Activated naive CD8-positive, alpha-beta T cell treated with anti-CD3 and anti-CD28 coated beads for 36 hours (primary cell): ENCODE measurements around the gene SHLD2. TPM values are rescaled to one million over a fixed set of nuclear protein-coding genes. Genes with fewer than 3 reads are reported as not detected.
"Not testable (repeated sequence)": the region's sequence is repeated elsewhere in the genome, so short reads cannot be mapped to it uniquely, and the experiment has no call there.

Source experiments
- DNase-seq: peaks from one replicate; pipeline ENCODE4 v3.0.0; 2021
- H3K27ac Mint-ChIP-seq: one replicate; pipeline ENCODE4 v1.8.0; 2022; ENCODE audit warnings: mild to moderate bottlenecking, moderate library complexity, mixed read lengths
- H3K27me3 Mint-ChIP-seq: one replicate; pipeline ENCODE4 v1.8.0; 2022; ENCODE audit warnings: mild to moderate bottlenecking, mixed read lengths
- H3K36me3 Mint-ChIP-seq: one replicate; pipeline ENCODE4 v1.8.0; 2021; ENCODE audit warnings: mild to moderate bottlenecking, mixed read lengths
- H3K4me1 Mint-ChIP-seq: one replicate; pipeline ENCODE4 v1.8.0; 2021; ENCODE audit warnings: mixed read lengths
- H3K4me3 Mint-ChIP-seq: one replicate; pipeline ENCODE4 v1.8.0; 2022; ENCODE audit warnings: mild to moderate bottlenecking, moderate library complexity, mixed read lengths
- H3K9me3 Mint-ChIP-seq: one replicate; pipeline ENCODE4 v1.8.0; 2022; ENCODE audit warnings: mixed read lengths
- total RNA-seq, 2 experiments: library from RNA; stranded (reverse); gene quantifications; one replicate each; pipeline ENCODE4 v1.2.3, GENCODE V29; 2021

Gene SHLD2
- total RNA-seq, 2 experiments from 2014 or later: 41.4 to 42.3 TPM

GRCh38 chr10:87079106-87079836 lies 15.7 kb upstream of the SHLD2 start:
- Mint-ChIP-seq H3K4me1 (peaks cover 37% of the 10 kb centered on the region), H3K27ac (no peak overlapping the region), H3K27me3 (no peaks in the 10 kb centered on the region), H3K9me3 (no peaks in the 10 kb centered on the region), H3K36me3 (peaks cover 32% of the 10 kb centered on the region), H3K4me3 (no peak overlapping the region)
- no peak for DNase-seq

- Mint-ChIP-seq H3K4me1 (peaks cover 46% of the 10 kb centered on the region), H3K36me3 (peaks cover 36% of the 10 kb centered on the region)
- not testable (repeated sequence) for DNase-seq, H3K4me3 Mint-ChIP-seq, H3K27me3 Mint-ChIP-seq, H3K27ac Mint-ChIP-seq, H3K9me3 Mint-ChIP-seq
Measured at GRCh38 chr10:87080621-87081020, 14.4 kb upstream of the SHLD2 start.

- H3K36me3 Mint-ChIP-seq: peaks cover 44% of the 10 kb centered on the region
- H3K27me3 Mint-ChIP-seq, H3K9me3 Mint-ChIP-seq, DNase-seq, H3K4me3 Mint-ChIP-seq, H3K27ac Mint-ChIP-seq: not testable (repeated sequence)
- peaks cover 51% of the 10 kb centered on the region for H3K4me1 Mint-ChIP-seq
Measured at GRCh38 chr10:87081574-87081973, 13.4 kb upstream of the SHLD2 start.

GRCh38 chr10:87082219-87082618 lies 12.8 kb upstream of the SHLD2 start:
- Mint-ChIP-seq H3K4me1 (peaks cover 56% of the 10 kb centered on the region), H3K4me3 (peak overlapping the region; percentile 33), H3K36me3 (peaks cover 49% of the 10 kb centered on the region), H3K27ac (peak overlapping the region; percentile 76)
- not testable (repeated sequence) for H3K27me3 Mint-ChIP-seq, DNase-seq, H3K9me3 Mint-ChIP-seq

DNA sequence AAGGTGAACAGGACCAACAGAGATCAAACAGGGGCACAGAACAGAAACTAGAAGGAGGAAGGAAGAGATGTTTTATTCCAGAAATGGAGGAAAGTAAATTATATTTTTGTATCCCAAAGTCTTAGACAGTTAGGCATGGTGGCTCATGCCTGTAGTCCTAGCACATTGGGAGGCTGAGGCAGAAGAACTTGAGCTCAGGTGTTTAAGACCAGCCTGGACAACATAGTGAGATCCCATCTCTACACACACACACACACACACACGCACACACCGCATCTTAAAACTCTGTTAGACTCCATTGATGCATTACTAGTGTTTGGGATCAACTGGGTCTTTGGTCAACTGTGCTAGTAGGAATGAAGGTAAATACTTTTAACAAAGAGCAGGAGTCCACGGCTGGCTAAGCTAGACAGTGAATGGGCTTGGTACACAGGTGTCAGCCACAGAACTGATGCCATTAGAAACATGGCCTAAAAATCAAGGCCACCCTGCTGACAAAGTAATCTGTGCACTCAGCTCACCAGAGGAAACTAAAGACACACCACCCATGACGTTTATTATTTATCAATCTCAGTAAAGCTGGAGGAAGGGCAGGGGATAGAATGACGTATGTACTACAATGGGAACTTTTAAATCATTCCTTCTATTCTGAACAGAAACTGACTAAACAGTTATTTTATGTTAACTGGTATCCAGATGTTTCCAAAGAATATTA lies 11.3 kb upstream of the SHLD2 start:
- Mint-ChIP-seq H3K36me3 (peaks cover 54% of the 10 kb centered on the region), H3K4me3 (peak overlapping the region; percentile 14), H3K4me1 (peaks cover 60% of the 10 kb centered on the region), H3K27ac (peak overlapping the region; percentile 80)
- not testable (repeated sequence) for H3K27me3 Mint-ChIP-seq, H3K9me3 Mint-ChIP-seq, DNase-seq

DNA sequence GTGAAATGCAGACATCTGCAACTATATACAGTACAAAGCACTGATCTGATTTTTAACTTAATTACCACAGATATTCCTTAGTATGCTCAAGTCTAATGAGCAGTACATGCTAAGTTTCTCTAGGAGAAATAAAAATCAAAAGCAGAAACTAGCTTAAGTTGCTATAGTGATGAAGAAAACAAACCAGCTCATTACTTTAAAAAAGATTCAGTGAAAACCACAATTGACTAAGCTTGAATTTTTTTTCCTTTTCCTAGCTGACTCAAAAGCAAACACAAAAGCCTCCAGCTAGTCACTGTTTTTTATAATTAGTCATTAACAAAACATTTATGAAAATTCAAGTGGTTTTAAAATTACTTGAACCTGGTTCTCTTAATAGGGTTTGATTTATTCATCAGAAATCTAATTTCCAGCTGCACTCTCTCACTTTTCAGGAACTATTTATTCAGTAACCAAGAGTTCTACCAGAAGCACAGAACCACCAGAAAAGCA lies 10.7 kb upstream of the SHLD2 start:
- H3K27me3 Mint-ChIP-seq, DNase-seq, H3K9me3 Mint-ChIP-seq: not testable (repeated sequence)
- Mint-ChIP-seq H3K4me1 (peaks cover 66% of the 10 kb centered on the region), H3K36me3 (peaks cover 55% of the 10 kb centered on the region), H3K27ac (peak overlapping the region; percentile 80), H3K4me3 (peak overlapping the region; percentile 19)

DNA sequence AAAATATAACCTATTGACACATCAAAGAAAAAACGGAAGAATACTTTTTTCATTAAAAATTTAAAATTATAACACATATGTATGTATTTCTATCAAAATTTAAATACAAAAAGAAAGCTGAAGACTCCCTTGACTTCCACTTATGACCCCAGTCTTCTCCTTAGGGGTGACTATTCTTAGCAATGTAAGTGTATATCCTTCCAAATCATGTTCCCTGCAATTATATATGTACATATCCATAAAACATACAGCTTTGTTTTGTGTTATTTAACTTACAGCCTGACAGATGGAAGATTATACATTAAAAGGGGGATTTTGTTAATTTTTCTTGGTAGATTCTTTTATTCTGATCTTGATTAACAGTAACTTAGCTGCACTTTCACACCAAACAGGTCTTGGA lies 9.5 kb upstream of the SHLD2 start:
- Mint-ChIP-seq H3K27ac (no peak overlapping the region), H3K27me3 (no peaks in the 10 kb centered on the region), H3K4me1 (peaks cover 73% of the 10 kb centered on the region), H3K36me3 (peaks cover 56% of the 10 kb centered on the region), H3K9me3 (no peaks in the 10 kb centered on the region), H3K4me3 (no peak overlapping the region)
- no peak for DNase-seq

DNA sequence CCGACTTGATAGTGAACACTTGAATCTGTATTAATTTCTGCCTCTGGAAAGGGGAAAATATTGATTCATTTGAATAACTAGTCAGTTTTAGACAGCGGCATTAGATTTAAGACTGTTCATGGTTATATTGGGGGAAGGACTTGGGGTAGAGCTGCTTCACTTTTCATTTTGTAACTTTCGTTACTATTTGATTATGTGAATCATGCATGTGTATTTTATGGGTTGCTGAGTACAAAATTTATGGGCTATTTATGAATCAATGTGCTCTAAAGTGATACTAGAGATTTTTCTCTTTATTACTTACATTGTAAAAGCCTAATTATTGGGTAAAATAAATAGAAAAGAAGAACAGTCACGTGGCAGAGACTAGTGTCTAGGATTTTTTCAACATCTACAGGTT lies 5.3 kb upstream of the SHLD2 start:
- Mint-ChIP-seq H3K27ac (no peak overlapping the region), H3K4me3 (no peak overlapping the region)

DNA sequence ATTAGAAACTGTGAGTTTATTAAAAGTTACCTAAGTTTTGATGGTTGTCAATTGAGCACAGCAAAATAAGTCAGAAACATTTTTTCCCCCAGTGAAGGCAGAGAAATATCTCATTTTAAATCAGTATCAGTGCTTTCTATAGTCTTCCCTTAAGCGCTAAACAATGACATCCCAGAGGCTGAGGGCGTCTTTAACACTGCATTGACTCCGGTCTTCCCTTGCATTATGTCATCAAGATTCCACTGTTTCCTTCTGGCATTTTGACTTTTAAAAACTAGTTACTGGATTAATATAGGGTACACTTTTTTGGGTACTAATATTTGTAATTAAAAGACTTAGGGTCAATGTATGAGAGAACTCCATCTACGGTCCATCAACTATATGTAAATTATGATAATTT lies 4.2 kb upstream of the SHLD2 start:
- H3K27me3 Mint-ChIP-seq: no peaks in the 10 kb centered on the region
- peaks cover 53% of the 10 kb centered on the region for H3K36me3 Mint-ChIP-seq
- H3K27ac Mint-ChIP-seq: no peak overlapping the region
- DNase-seq: no peak
- H3K4me1 Mint-ChIP-seq: peaks cover 72% of the 10 kb centered on the region
- H3K9me3 Mint-ChIP-seq: no peaks in the 10 kb centered on the region
- H3K4me3 Mint-ChIP-seq: no peak overlapping the region

More for the DNA sequence above, 5.3 kb upstream of the SHLD2 start:
- H3K9me3 Mint-ChIP-seq: no peaks in the 10 kb centered on the region
- DNase-seq: no peak
- H3K36me3 Mint-ChIP-seq: peaks cover 59% of the 10 kb centered on the region
- no peaks in the 10 kb centered on the region for H3K27me3 Mint-ChIP-seq
- H3K4me1 Mint-ChIP-seq: peaks cover 79% of the 10 kb centered on the region

GRCh38 chr10:87092376-87092860 lies 2.6 kb upstream of the SHLD2 start:
- H3K9me3 Mint-ChIP-seq: no peaks in the 10 kb centered on the region
- no peaks in the 10 kb centered on the region for H3K27me3 Mint-ChIP-seq
- no peak for DNase-seq
- H3K27ac Mint-ChIP-seq: peak overlapping the region; percentile 88
- peak overlapping the region; percentile 90 for H3K4me3 Mint-ChIP-seq
- peaks cover 44% of the 10 kb centered on the region for H3K36me3 Mint-ChIP-seq
- H3K4me1 Mint-ChIP-seq: peaks cover 64% of the 10 kb centered on the region

- Mint-ChIP-seq H3K4me3 (peak overlapping the region; percentile 90), H3K27ac (peak overlapping the region; percentile 88), H3K36me3 (peaks cover 42% of the 10 kb centered on the region), H3K4me1 (peaks cover 61% of the 10 kb centered on the region), H3K9me3 (no peaks in the 10 kb centered on the region), H3K27me3 (no peaks in the 10 kb centered on the region)
- peak; percentile 9 for DNase-seq
Measured at GRCh38 chr10:87092861-87093631, 2.0 kb upstream of the SHLD2 start.

DNA sequence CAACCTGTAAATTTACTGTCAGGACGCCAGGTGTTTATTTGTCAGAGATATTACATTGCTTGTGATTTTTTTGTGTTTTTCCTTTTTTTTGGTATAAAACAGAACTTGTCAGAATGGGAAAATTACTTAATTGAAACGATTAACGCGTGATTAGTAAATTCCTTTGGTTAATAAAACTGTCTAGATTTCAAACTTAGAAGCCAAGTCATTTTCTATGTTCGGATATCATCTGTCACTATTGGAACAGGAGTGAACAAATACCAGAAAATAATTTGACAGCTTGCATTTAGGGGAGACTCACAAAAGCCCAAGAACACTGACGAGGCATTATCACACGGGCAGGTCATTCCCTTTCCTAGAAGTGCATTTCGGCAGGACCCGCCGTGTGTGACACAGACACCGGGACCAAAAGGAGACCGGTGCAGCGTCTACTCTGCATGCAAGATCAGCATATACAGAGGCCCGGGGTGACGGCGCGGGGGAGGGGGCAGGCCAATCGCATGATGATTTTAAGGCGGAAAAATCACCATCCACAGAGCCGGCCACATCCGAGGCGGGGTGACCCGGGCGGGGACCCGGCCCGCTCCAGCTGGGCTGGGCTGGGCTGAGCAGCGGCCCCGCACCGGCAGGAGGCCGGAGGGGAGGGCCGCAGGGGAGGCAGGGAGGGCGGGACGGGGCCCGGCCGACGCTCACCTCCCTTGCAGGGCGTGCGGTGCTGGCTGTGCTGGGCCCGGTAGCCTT lies 1.2 kb upstream of the SHLD2 start:
- Mint-ChIP-seq H3K27me3 (no peaks in the 10 kb centered on the region), H3K27ac (peak overlapping the region; percentile 95), H3K9me3 (no peaks in the 10 kb centered on the region), H3K4me3 (peak overlapping the region; percentile 90), H3K36me3 (peaks cover 42% of the 10 kb centered on the region), H3K4me1 (peaks cover 55% of the 10 kb centered on the region)
- peak; percentile 78 for DNase-seq

- DNase-seq: peak; percentile 87
- Mint-ChIP-seq H3K27me3 (no peaks in the 10 kb centered on the region), H3K27ac (peak overlapping the region; percentile 87), H3K4me1 (peaks cover 45% of the 10 kb centered on the region), H3K9me3 (no peaks in the 10 kb centered on the region), H3K36me3 (peaks cover 44% of the 10 kb centered on the region), H3K4me3 (peak overlapping the region; percentile 88)
Measured at GRCh38 chr10:87095236-87095945, 385 bp downstream of the SHLD2 start.

DNA sequence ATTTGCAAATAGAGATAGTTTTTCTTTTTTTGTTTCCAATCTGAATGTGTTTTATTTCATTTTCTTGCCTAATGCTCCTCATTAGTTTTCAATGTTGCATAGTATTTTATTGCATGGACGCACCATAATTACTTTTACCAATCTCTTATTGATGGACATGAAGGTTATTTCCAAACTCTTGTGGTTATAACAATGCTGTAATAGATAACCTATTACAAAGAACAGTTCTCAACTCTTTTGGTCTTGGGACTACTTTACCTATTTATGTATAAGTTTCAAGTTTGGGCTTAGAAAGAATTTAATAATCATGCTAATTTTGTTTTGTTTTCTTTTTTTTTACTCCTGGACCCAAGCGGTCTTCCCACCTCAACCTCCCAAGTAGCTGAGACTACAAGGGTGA lies 7.0 kb downstream of the SHLD2 start:
- Mint-ChIP-seq H3K4me1 (peaks cover 19% of the 10 kb centered on the region), H3K4me3 (no peak overlapping the region), H3K27me3 (no peaks in the 10 kb centered on the region), H3K9me3 (no peaks in the 10 kb centered on the region), H3K27ac (no peak overlapping the region), H3K36me3 (peaks cover 44% of the 10 kb centered on the region)
- no peak for DNase-seq
